ENCODE measurements around the gene SLC16A1.

DNA sequence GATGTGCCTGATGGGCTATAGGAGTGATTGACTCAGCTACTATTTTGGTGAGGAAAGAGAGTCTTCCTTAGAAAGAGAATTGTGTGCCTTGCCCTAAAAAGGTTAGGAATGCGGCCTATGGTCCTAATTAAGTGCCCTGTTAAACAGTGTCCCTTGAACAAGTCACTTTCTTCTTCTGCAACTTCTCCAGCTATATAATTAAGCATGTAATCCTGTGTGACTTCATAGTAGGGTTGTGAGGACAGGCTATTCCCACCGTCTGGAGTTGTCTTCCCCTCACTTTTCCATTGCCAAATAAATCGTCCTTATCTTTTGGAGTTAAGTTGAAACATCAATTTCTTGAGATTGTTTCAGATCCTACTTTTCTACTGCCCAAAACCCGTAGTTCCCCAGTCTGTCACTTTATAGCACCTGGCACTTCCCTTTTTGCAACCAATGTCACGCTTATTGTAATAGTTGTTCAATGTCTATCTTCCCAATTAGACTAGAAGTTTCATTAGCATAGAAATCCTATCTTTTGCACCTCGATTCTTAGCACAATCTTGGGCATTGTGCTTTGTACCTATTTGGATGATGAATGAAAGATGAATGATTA, 27.6 kb upstream of the SLC16A1 start:
- TF ChIP-seq, protein P1, sequence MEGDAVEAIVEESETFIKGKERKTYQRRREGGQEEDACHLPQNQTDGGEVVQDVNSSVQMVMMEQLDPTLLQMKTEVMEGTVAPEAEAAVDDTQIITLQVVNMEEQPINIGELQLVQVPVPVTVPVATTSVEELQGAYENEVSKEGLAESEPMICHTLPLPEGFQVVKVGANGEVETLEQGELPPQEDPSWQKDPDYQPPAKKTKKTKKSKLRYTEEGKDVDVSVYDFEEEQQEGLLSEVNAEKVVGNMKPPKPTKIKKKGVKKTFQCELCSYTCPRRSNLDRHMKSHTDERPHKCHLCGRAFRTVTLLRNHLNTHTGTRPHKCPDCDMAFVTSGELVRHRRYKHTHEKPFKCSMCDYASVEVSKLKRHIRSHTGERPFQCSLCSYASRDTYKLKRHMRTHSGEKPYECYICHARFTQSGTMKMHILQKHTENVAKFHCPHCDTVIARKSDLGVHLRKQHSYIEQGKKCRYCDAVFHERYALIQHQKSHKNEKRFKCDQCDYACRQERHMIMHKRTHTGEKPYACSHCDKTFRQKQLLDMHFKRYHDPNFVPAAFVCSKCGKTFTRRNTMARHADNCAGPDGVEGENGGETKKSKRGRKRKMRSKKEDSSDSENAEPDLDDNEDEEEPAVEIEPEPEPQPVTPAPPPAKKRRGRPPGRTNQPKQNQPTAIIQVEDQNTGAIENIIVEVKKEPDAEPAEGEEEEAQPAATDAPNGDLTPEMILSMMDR (IDR thresholded peaks at IDR 0.05) = no peak
- TF ChIP-seq RELA (CRISPR knock-in tag; IDR thresholded peaks at IDR 0.05; ENCODE audit: borderline replicate concordance) (no peak), OVOL2 (CRISPR knock-in tag; IDR thresholded peaks at IDR 0.05; ENCODE audit: borderline replicate concordance) (no peak), ZNF232 (CRISPR knock-in tag; IDR thresholded peaks at IDR 0.05) (no peak), SP1 (CRISPR knock-in tag; conservative IDR thresholded peaks at IDR 0.05) (no peak), ETV6 (CRISPR knock-in tag; IDR thresholded peaks at IDR 0.05) (no peak), NFYB (CRISPR knock-in tag; conservative IDR thresholded peaks at IDR 0.05; ENCODE audit: low read depth) (no peak), TCF7 (CRISPR knock-in tag; IDR thresholded peaks at IDR 0.05; ENCODE audit: low read depth) (no peak), ZNF423 (CRISPR knock-in tag; IDR thresholded peaks at IDR 0.05) (no peak), JUN (CRISPR knock-in tag; IDR thresholded peaks at IDR 0.05) (no peak), NR2C2 (CRISPR knock-in tag; IDR thresholded peaks at IDR 0.05) (no peak), ZNF671 (CRISPR knock-in tag; IDR thresholded peaks at IDR 0.05) (no peak), FOXP1 (CRISPR knock-in tag; IDR thresholded peaks at IDR 0.05; ENCODE audit: borderline replicate concordance) (no peak)
- TF ChIP-seq, protein P2, sequence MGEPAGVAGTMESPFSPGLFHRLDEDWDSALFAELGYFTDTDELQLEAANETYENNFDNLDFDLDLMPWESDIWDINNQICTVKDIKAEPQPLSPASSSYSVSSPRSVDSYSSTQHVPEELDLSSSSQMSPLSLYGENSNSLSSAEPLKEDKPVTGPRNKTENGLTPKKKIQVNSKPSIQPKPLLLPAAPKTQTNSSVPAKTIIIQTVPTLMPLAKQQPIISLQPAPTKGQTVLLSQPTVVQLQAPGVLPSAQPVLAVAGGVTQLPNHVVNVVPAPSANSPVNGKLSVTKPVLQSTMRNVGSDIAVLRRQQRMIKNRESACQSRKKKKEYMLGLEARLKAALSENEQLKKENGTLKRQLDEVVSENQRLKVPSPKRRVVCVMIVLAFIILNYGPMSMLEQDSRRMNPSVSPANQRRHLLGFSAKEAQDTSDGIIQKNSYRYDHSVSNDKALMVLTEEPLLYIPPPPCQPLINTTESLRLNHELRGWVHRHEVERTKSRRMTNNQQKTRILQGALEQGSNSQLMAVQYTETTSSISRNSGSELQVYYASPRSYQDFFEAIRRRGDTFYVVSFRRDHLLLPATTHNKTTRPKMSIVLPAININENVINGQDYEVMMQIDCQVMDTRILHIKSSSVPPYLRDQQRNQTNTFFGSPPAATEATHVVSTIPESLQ (CRISPR knock-in tag; IDR thresholded peaks at IDR 0.05) = no peak
